IMR-90 (cell line): ENCODE measurements around the gene EPB41L5. TPM values are rescaled to one million over a fixed set of nuclear protein-coding genes. Genes with fewer than 3 reads are reported as not detected.

Experiments used
- ATAC-seq: fragments of 200-7000 bp; cut with Tn5 transposase; 2 replicates; pipeline ENCODE4 v1.9.1; 2020; ENCODE audit warnings: low read depth, mild to moderate bottlenecking, moderate library complexity
- BruUV-seq: library from RNA; stranded (reverse); fragments of 400-500 nt; replicated peaks from 2 replicates; lab custom pipeline; 2021; lab: Mats Ljungman, UMichigan
- CTCF ChIA-PET: fragments of 300-600 bp; formaldehyde crosslinking; extraction: SDS; loops from one replicate; lab custom pipeline; 2021; ENCODE audit warnings: antibody characterized with exemption; lab: Yijun Ruan, JAX
- POLR2A ChIA-PET: fragments of 300-600 bp; sonication (Branson Sonifier 250); formaldehyde crosslinking; loops from one replicate; lab custom pipeline; 2022; ENCODE audit warnings: antibody characterized with exemption; ENCODE audit not compliant: unreplicated experiment; lab: Charles Lee
- DNase-seq: peaks from one replicate; pipeline ENCODE4 v3.0.0; 2013
- H2AFZ ChIP-seq: replicated peaks from 2 replicates; pipeline ENCODE3; 2013; ENCODE audit warnings: low read length, mild to moderate bottlenecking; ENCODE audit not compliant: poor library complexity
- H2AK5ac ChIP-seq: 2 replicates; pipeline ENCODE4 v1.6.1; 2013; ENCODE audit warnings: low read depth, low read length, inconsistent platforms
- H2AK9ac ChIP-seq: replicated peaks from 2 replicates; pipeline ENCODE3; 2013; ENCODE audit warnings: mild to moderate bottlenecking, low read depth, low read length, moderate library complexity; ENCODE audit not compliant: poor library complexity
- H2BK120ac ChIP-seq: 2 replicates; pipeline ENCODE4 v1.6.1; 2013; ENCODE audit warnings: low read depth, low read length, inconsistent platforms
- H2BK15ac ChIP-seq: 3 replicates; pipeline ENCODE4 v1.6.1; 2013; ENCODE audit warnings: low read depth, low read length, inconsistent platforms
- H2BK20ac ChIP-seq: 2 replicates; pipeline ENCODE4 v1.6.1; 2013; ENCODE audit warnings: low read depth, mild to moderate bottlenecking, inconsistent platforms, low read length, moderate library complexity
- H2BK5ac ChIP-seq: 2 replicates; pipeline ENCODE4 v1.6.1; 2013; ENCODE audit warnings: mild to moderate bottlenecking, low read depth, low read length, inconsistent platforms; ENCODE audit not compliant: poor library complexity, severe bottlenecking
- H3K14ac ChIP-seq: replicated peaks from 2 replicates; pipeline ENCODE4 v1.6.1; 2013; ENCODE audit warnings: low read depth, low read length, inconsistent platforms
- H3K18ac ChIP-seq: 2 replicates; pipeline ENCODE4 v1.6.1; 2013; ENCODE audit warnings: low read depth, low read length, control low read depth
- H3K23ac ChIP-seq: 2 replicates; pipeline ENCODE4 v1.6.1; 2013; ENCODE audit warnings: low read depth, low read length, inconsistent platforms
- H3K27ac ChIP-seq: 2 replicates; pipeline ENCODE4 v1.5.1; 2013; ENCODE audit warnings: mild to moderate bottlenecking, control low read depth, low read length; ENCODE audit not compliant: insufficient read depth
- H3K27me3 ChIP-seq: 2 replicates; pipeline ENCODE4 v1.6.1; 2013; ENCODE audit warnings: low read length; ENCODE audit not compliant: control insufficient read depth, insufficient read depth
- H3K36me3 ChIP-seq: 2 replicates; pipeline ENCODE4 v1.6.1; 2013; ENCODE audit warnings: low read length, mixed read lengths; ENCODE audit not compliant: control insufficient read depth, insufficient read depth
- H3K4ac ChIP-seq: 2 replicates; pipeline ENCODE4 v1.6.1; 2013; ENCODE audit warnings: low read depth, low read length, inconsistent platforms
- H3K4me1 ChIP-seq: 2 replicates; pipeline ENCODE4 v1.6.1; 2013; ENCODE audit warnings: low read length, mixed read lengths; ENCODE audit not compliant: control insufficient read depth, insufficient read depth
- H3K4me2 ChIP-seq: 2 replicates; pipeline ENCODE4 v1.6.1; 2013; ENCODE audit warnings: low read depth, mild to moderate bottlenecking, control low read depth, low read length, moderate library complexity
- H3K4me3 ChIP-seq: 2 replicates; pipeline ENCODE4 v1.5.1; 2013; ENCODE audit warnings: low read depth, mild to moderate bottlenecking, control low read depth, low read length, moderate library complexity; ENCODE audit not compliant: insufficient read depth
- H3K56ac ChIP-seq: 2 replicates; pipeline ENCODE4 v1.6.1; 2013; ENCODE audit warnings: low read length, inconsistent platforms; ENCODE audit not compliant: insufficient read depth; ENCODE audit errors: extremely low read depth
- H3K79me1 ChIP-seq, 2 experiments: 2 replicates each; pipeline ENCODE4 v1.6.1; 2013; ENCODE audit warnings: low read length in 2 of 2, inconsistent platforms in 1 of 2, low read depth in 1 of 2
- H3K9ac ChIP-seq: 2 replicates; pipeline ENCODE4 v1.6.1; 2013; ENCODE audit warnings: low read depth, low read length, control low read depth
- H3K9me1 ChIP-seq: 2 replicates; pipeline ENCODE4 v1.6.1; 2013; ENCODE audit warnings: low read length, inconsistent platforms; ENCODE audit not compliant: insufficient read depth
- H3K9me3 ChIP-seq: 2 replicates; pipeline ENCODE4 v1.6.1; 2013; ENCODE audit warnings: low read length; ENCODE audit not compliant: control insufficient read depth, insufficient read depth
- H4K20me1 ChIP-seq: 2 replicates; pipeline ENCODE4 v1.6.1; 2013; ENCODE audit warnings: low read length, inconsistent platforms; ENCODE audit not compliant: insufficient read depth
- H4K5ac ChIP-seq: 2 replicates; pipeline ENCODE4 v1.6.1; 2013; ENCODE audit warnings: mild to moderate bottlenecking, low read depth, low read length, control low read depth
- H4K8ac ChIP-seq, 2 experiments: 2 replicates each; pipeline ENCODE4 v1.6.1; 2013; ENCODE audit warnings: low read depth in 2 of 2, low read length in 2 of 2, control low read depth in 1 of 2, inconsistent platforms in 1 of 2
- H4K91ac ChIP-seq: 2 replicates; pipeline ENCODE4 v1.6.1; 2013; ENCODE audit warnings: low read depth, low read length, inconsistent platforms; ENCODE audit not compliant: insufficient read depth
- BHLHE40 ChIP-seq: fragments of 150-350 bp; IDR thresholded peaks from 2 replicates; pipeline ENCODE4 v1.6.1; 2016; ENCODE audit warnings: mild to moderate bottlenecking, low read depth, low read length
- CEBPB ChIP-seq: IDR thresholded peaks from 2 replicates; pipeline ENCODE4 v1.6.1; 2012; ENCODE audit warnings: low read depth, low read length, improper control_type of control experiment
- CHD1 ChIP-seq: IDR thresholded peaks from 2 replicates; pipeline ENCODE4 v1.6.1; 2012; ENCODE audit warnings: low read depth, low read length, improper control_type of control experiment
- MAFK ChIP-seq: IDR thresholded peaks from 2 replicates; pipeline ENCODE4 v1.6.1; 2012; ENCODE audit warnings: low read depth, low read length, improper control_type of control experiment
- RAD21 ChIP-seq: IDR thresholded peaks from 2 replicates; pipeline ENCODE4 v1.6.1; 2012; ENCODE audit warnings: low read length, improper control_type of control experiment
- RCOR1 ChIP-seq: IDR thresholded peaks from 2 replicates; pipeline ENCODE4 v1.6.1; 2012; ENCODE audit warnings: mild to moderate bottlenecking, low read length, improper control_type of control experiment; ENCODE audit not compliant: insufficient replicate concordance
- RFX5 ChIP-seq: IDR thresholded peaks from 2 replicates; pipeline ENCODE4 v1.8.0; 2012; ENCODE audit warnings: low read depth, mild to moderate bottlenecking, low read length, moderate library complexity
- SMC3 ChIP-seq: fragments of 150-350 bp; IDR thresholded peaks from 2 replicates; pipeline ENCODE4 v1.6.1; 2016; ENCODE audit warnings: low read depth, mild to moderate bottlenecking, antibody characterized with exemption, low read length, moderate library complexity
- WGBS, 2 experiments: methylation state at CpG; one replicate each; pipeline versions ENCODE4 v1.1.5 to v1.1.7; 2013; ENCODE audit warnings: missing lambda C conversion rate in 2 of 2; ENCODE audit not compliant: insufficient read length in 1 of 2; ENCODE audit errors: extremely low coverage in 2 of 2; 5-methylcytosine and 5-hydroxymethylcytosine counted together
- dilution Hi-C: fragments of 300-500 bp; cut with HindIII; formaldehyde crosslinking; loops from one replicate; pipeline ENCODE4 v1.14.3; 2018; ENCODE audit warnings: low sequenced_read_pairs; ENCODE audit not compliant: unreplicated experiment
- in situ Hi-C: fragments of 300-500 bp; cut with MboI; formaldehyde crosslinking; loops from 3 replicates; pipeline ENCODE4 v1.14.3; 2019; ENCODE audit warnings: low sequenced_read_pairs, inconsistent platforms, mixed read lengths
- intact Hi-C: fragments of 100-400 bp; cut with micrococcal nuclease; formaldehyde crosslinking; loops from 2 replicates; pipeline ENCODE4 v1.10.0; 2022
- polyA plus RNA-seq, 3 experiments: library from polyadenylated mRNA; depleted of rRNA; stranded (reverse); fragments of >200 nt; gene quantifications; 2 replicates each; pipeline ENCODE4 v1.2.3, GENCODE V29; 2012; ENCODE audit warnings: low replicate concordance in 1 of 3
- total RNA-seq: library from RNA; depleted of rRNA; stranded (reverse); fragments of >200 nt; gene quantifications from 2 replicates; pipeline ENCODE4 v1.2.3, GENCODE V29; 2012
- TF ChIP-seq, protein P1 (sequence below): conservative IDR thresholded peaks from 2 replicates; pipeline ENCODE4 v1.5.1; 2012; ENCODE audit warnings: mild to moderate bottlenecking, low read depth, low read length, improper control_type of control experiment

EPB41L5 gene
- total and polyA plus RNA-seq, 2 of the 4 experiments (the other 2 are of a cell fraction): 5.1 to 10.6 TPM

DNA sequence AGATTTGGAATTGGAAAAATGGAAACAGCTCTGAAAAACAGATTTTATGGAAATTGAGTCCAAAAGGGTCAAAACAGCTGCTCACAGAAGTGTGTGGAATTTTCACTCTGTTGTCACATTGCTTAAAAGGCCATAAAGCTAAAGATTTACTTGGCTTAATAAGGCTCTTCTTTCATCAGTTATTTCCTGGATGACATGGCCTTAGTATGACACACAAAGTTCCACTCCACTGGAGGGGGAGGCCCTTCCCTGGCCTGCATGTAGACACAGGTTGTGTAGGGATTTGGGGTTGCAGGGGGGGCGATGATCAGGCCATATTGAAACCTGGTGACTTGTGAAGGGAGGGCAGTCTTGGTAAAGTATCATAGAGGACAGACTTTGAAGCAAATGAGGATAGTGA is 176.3 kb downstream of the EPB41L5 start:
- intact Hi-C loops: no loop called here
- no peak overlapping the region for H2AK5ac ChIP-seq
- ATAC-seq: no peak
- H2BK5ac ChIP-seq: no peak overlapping the region
- no peak overlapping the region for H2BK20ac ChIP-seq
- ChIA-PET CTCF (no interaction called here), POLR2A (no interaction called here)
- BruUV-seq: no TSS peak
- no peaks in the 10 kb centered on the region for H3K79me1 ChIP-seq
- H4K91ac ChIP-seq: no peak overlapping the region
- no peak overlapping the region for H3K27ac ChIP-seq
- H3K4me3 ChIP-seq: no peak overlapping the region
- H3K9me3 ChIP-seq: 0 out of 2 replicates have a peak, but pooled peaks cover 2% of the 10 kb centered on the region
- TF ChIP-seq RFX5: no peak
- no peak for TF ChIP-seq RCOR1
- TF ChIP-seq CEBPB: no peak
- TF ChIP-seq MAFK: no peak
- no peak for TF ChIP-seq RAD21
- no peak for TF ChIP-seq BHLHE40
- no peak for TF ChIP-seq CHD1
- TF ChIP-seq SMC3: no peak
- TF ChIP-seq, protein P1, sequence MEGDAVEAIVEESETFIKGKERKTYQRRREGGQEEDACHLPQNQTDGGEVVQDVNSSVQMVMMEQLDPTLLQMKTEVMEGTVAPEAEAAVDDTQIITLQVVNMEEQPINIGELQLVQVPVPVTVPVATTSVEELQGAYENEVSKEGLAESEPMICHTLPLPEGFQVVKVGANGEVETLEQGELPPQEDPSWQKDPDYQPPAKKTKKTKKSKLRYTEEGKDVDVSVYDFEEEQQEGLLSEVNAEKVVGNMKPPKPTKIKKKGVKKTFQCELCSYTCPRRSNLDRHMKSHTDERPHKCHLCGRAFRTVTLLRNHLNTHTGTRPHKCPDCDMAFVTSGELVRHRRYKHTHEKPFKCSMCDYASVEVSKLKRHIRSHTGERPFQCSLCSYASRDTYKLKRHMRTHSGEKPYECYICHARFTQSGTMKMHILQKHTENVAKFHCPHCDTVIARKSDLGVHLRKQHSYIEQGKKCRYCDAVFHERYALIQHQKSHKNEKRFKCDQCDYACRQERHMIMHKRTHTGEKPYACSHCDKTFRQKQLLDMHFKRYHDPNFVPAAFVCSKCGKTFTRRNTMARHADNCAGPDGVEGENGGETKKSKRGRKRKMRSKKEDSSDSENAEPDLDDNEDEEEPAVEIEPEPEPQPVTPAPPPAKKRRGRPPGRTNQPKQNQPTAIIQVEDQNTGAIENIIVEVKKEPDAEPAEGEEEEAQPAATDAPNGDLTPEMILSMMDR: no peak
- no peaks in the 10 kb centered on the region for H3K4me1 ChIP-seq
- H3K4me2 ChIP-seq: no peak overlapping the region
- H3K36me3 ChIP-seq: no peaks in the 10 kb centered on the region
- no peak overlapping the region for H3K4ac ChIP-seq
- H3K27me3 ChIP-seq: no peaks in the 10 kb centered on the region
- no peak overlapping the region for H2BK15ac ChIP-seq
- H4K20me1 ChIP-seq: no peaks in the 10 kb centered on the region
- dilution Hi-C loops: no loop called here
- no peak overlapping the region for H4K5ac ChIP-seq
- H3K14ac ChIP-seq: no peak overlapping the region
- H4K8ac ChIP-seq: no peak overlapping the region
- in situ Hi-C loops: no loop called here
- H3K9ac ChIP-seq: no peak overlapping the region
- no peak overlapping the region for H2AK9ac ChIP-seq
- no peak for DNase-seq
- no CpG with 5 or more reads among the region's 1 CpG for WGBS, 2 experiments
- H2AFZ ChIP-seq: no peak overlapping the region
- H3K18ac ChIP-seq: no peak overlapping the region
- H2BK120ac ChIP-seq: no peak overlapping the region
- no peak overlapping the region for H3K23ac ChIP-seq
- H3K9me1 ChIP-seq: no peaks in the 10 kb centered on the region
- no peak overlapping the region for H3K56ac ChIP-seq
